ENCODE measurements around the gene HPS1. TPM values are rescaled to one million over a fixed set of nuclear protein-coding genes. Genes with fewer than 3 reads are reported as not detected.

The HPS1 gene
- total RNA-seq, 1 donor from 2014 or later = 16.0 TPM

DNA sequence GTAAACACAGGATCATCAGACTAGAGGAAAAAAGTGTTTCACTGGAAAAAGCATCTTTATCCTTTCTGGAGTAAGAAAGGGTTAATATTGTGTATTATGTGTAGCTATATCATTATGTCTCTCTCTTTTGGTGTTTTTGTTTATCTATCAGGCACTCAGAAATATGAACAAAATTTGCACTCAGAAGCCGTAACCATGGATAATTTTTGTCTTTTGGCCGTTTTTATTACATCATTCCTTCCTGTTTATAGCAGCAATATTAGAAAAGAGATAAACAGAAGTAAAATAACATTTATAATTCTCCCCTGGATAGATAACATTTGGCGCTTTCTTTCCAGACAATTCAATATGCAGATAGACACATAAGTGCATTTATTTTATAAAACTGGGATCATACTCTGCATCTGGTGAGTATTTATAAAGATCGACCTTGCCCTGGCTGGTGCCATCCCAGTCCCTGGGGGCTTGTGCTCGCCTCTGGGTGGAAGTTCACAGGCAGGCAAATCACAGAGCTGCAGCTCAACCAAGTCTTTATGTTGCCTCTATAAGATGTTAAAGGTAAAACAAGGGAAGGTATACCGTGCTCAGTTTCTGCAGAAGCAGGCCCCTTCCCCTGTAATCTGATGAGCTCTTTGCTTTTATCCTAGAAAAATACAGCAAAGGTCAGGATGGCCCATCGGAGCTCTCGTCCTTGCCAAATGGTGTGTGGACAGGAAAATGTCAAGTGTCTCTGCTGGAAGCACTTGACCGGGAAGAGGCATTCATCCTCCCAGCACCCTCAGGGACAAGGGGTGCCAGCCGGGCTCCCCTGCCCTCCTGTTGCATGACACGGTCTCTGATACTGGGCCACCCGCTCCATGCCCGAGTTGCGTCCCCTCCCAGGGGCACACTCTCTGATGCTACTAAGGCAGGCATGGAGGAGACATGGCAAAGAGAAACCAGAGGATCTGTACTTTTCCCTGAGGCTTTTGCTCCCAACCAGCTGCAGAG, 75.6 kb downstream of the HPS1 start:
- TF ChIP-seq EZH2phosphoT487 (IDR thresholded peaks at IDR 0.05) = no peak
- TF ChIP-seq EZH2 (IDR thresholded peaks at IDR 0.05) = no peak
- TF ChIP-seq, protein P1, sequence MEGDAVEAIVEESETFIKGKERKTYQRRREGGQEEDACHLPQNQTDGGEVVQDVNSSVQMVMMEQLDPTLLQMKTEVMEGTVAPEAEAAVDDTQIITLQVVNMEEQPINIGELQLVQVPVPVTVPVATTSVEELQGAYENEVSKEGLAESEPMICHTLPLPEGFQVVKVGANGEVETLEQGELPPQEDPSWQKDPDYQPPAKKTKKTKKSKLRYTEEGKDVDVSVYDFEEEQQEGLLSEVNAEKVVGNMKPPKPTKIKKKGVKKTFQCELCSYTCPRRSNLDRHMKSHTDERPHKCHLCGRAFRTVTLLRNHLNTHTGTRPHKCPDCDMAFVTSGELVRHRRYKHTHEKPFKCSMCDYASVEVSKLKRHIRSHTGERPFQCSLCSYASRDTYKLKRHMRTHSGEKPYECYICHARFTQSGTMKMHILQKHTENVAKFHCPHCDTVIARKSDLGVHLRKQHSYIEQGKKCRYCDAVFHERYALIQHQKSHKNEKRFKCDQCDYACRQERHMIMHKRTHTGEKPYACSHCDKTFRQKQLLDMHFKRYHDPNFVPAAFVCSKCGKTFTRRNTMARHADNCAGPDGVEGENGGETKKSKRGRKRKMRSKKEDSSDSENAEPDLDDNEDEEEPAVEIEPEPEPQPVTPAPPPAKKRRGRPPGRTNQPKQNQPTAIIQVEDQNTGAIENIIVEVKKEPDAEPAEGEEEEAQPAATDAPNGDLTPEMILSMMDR (IDR thresholded peaks at IDR 0.05) = no peak
- H3K4me2 ChIP-seq = no peak overlapping the region
- no peak overlapping the region for H3K4me3 ChIP-seq
- H2AFZ ChIP-seq (replicated peaks) = no peak overlapping the region
- Mint-ChIP-seq H3K36me3 (no peaks in the 10 kb centered on the region), H3K9me3 (no peaks in the 10 kb centered on the region), H3K27ac (no peak overlapping the region), H3K4me1 (peaks cover 13% of the 10 kb centered on the region), H3K4me3 (no peak overlapping the region), H3K27me3 (ENCODE audit: insufficient read depth, low read depth) (peaks cover 5% of the 10 kb centered on the region)
- H3K4me1 ChIP-seq = peaks cover 9% of the 10 kb centered on the region
- no peak overlapping the region for H3K27ac ChIP-seq
- H3K36me3 ChIP-seq = no peaks in the 10 kb centered on the region
- H3K9me3 ChIP-seq (ENCODE audit: low read depth) = no peaks in the 10 kb centered on the region
- H3F3A ChIP-seq (ENCODE audit: low read depth) = no peaks in the 10 kb centered on the region
- no peaks in the 10 kb centered on the region for H3K79me2 ChIP-seq (ENCODE audit: low read depth)
- H4K20me1 ChIP-seq (ENCODE audit: low read depth) = no peaks in the 10 kb centered on the region
- no peak for DNase-seq (ENCODE audit: low spot score)
- no peak overlapping the region for H3K9ac ChIP-seq
- no peaks in the 10 kb centered on the region for H3K27me3 ChIP-seq

DNA sequence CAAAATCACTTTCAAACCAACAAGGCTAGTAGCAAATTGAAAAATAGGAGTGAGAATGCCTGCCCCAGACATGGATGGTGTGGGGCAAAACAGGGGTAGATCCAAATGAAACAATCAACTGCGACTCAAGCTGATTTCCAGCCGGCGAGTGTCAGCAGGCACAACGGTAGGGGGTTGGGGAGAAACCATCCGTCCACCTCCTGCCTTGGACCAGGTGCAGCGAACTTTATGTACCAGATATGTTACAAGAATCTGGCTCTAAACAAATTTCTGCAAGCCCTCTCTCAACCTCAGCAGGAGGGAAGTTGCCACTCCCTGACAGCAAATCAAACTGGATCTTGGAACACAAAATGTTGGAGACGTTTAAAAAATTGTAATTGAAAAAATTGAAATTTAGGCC, 76.9 kb downstream of the HPS1 start:
- Histone ChIP-seq H3K27me3 (no peaks in the 10 kb centered on the region), H3K4me2 (no peak overlapping the region), H3K9ac (no peak overlapping the region), H3K9me3 (ENCODE audit: low read depth) (no peaks in the 10 kb centered on the region), H3K27ac (no peak overlapping the region), H3K36me3 (no peaks in the 10 kb centered on the region), H3F3A (ENCODE audit: low read depth) (no peaks in the 10 kb centered on the region), H3K4me1 (peaks cover 9% of the 10 kb centered on the region), H4K20me1 (ENCODE audit: low read depth) (no peaks in the 10 kb centered on the region), H2AFZ (replicated peaks) (no peak overlapping the region), H3K79me2 (ENCODE audit: low read depth) (no peaks in the 10 kb centered on the region), H3K4me3 (no peak overlapping the region)
- H3K9me3 Mint-ChIP-seq = no peaks in the 10 kb centered on the region
- no peak overlapping the region for H3K4me3 Mint-ChIP-seq
- H3K27me3 Mint-ChIP-seq (ENCODE audit: insufficient read depth, low read depth) = no peaks in the 10 kb centered on the region
- no peak for DNase-seq (ENCODE audit: low spot score)
- no peak for TF ChIP-seq EZH2 (IDR thresholded peaks at IDR 0.05)
- H3K4me1 Mint-ChIP-seq = peaks cover 19% of the 10 kb centered on the region
- H3K27ac Mint-ChIP-seq = no peak overlapping the region
- H3K36me3 Mint-ChIP-seq = no peaks in the 10 kb centered on the region

DNA sequence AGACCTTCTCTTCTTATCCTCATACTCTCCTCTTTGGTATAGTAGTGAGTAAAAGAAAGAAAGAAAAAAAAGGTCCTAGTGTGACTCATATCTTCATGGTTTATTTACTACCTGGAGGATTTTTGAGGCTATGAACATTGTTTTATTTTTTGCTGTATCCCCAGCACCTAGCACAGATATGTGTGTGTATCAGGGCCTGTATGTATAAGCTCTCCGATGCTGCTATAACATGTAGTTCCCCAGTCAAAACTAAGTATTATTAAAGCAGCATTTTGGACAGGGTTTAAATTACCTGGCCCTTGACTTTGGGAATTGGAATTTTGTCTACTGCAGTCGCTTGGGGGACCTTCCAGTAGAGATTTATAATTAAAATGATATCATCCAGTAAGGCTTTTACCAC, 78.1 kb downstream of the HPS1 start:
- no peak for DNase-seq (ENCODE audit: low spot score)
- Mint-ChIP-seq H3K4me1 (peaks cover 12% of the 10 kb centered on the region), H3K36me3 (no peaks in the 10 kb centered on the region), H3K9me3 (no peaks in the 10 kb centered on the region), H3K27me3 (ENCODE audit: insufficient read depth, low read depth) (peaks cover 2% of the 10 kb centered on the region), H3K4me3 (no peak overlapping the region), H3K27ac (no peak overlapping the region)
- no peaks in the 10 kb centered on the region for H3K9me3 ChIP-seq (ENCODE audit: low read depth)
- H4K20me1 ChIP-seq (ENCODE audit: low read depth) = no peaks in the 10 kb centered on the region
- no peaks in the 10 kb centered on the region for H3F3A ChIP-seq (ENCODE audit: low read depth)
- TF ChIP-seq EZH2 (IDR thresholded peaks at IDR 0.05) = no peak
- TF ChIP-seq, protein P1 (IDR thresholded peaks at IDR 0.05) = no peak
- no peak for TF ChIP-seq EZH2phosphoT487 (IDR thresholded peaks at IDR 0.05)
- no peak overlapping the region for H2AFZ ChIP-seq (replicated peaks)
- no peaks in the 10 kb centered on the region for H3K27me3 ChIP-seq
- no peak overlapping the region for H3K4me3 ChIP-seq
- no peak overlapping the region for H3K4me2 ChIP-seq
- H3K4me1 ChIP-seq = no peaks in the 10 kb centered on the region
- no peak overlapping the region for H3K9ac ChIP-seq
- H3K36me3 ChIP-seq = no peaks in the 10 kb centered on the region
- H3K79me2 ChIP-seq (ENCODE audit: low read depth) = no peaks in the 10 kb centered on the region
- H3K27ac ChIP-seq = no peak overlapping the region

All from neural progenitor cell (in vitro differentiated cells).